ENCODE data around the gene STK17A.

The STK17A gene

GRCh38 chr7:43637114-43637806 lies 54.4 kb downstream of the STK17A start:
- no peak for DNase-seq

GRCh38 chr7:43639858-43640491 lies 57.1 kb downstream of the STK17A start:
- DNase-seq = no peak

GRCh38 chr7:43640679-43641078 lies 57.8 kb downstream of the STK17A start:
- no peak for DNase-seq

GRCh38 chr7:43642897-43643630 lies 60.2 kb downstream of the STK17A start:
- no peak for DNase-seq

- DNase-seq = no peak
These were observed 60.9 kb downstream of the STK17A start for GRCh38 chr7:43643846-43644245.

- DNase-seq = no peak
These were observed 62.9 kb downstream of the STK17A start for GRCh38 chr7:43645699-43646226.

- no peak for DNase-seq
These were observed 63.9 kb downstream of the STK17A start for GRCh38 chr7:43646603-43647338.

GRCh38 chr7:43647339-43647672 lies 64.4 kb downstream of the STK17A start:
- DNase-seq = no peak

- DNase-seq = no peak
These were observed 65.0 kb downstream of the STK17A start for GRCh38 chr7:43647673-43648472.

GRCh38 chr7:43648473-43649406 lies 65.8 kb downstream of the STK17A start:
- peak in 1 of 2 experiments; percentile 57 for DNase-seq

GRCh38 chr7:43649755-43650274 lies 66.9 kb downstream of the STK17A start:
- peak in 1 of 2 experiments; percentile 54 for DNase-seq

GRCh38 chr7:43650457-43651052 lies 67.6 kb downstream of the STK17A start:
- no peak for DNase-seq

- no peak for DNase-seq
These were observed 69.5 kb downstream of the STK17A start for GRCh38 chr7:43652364-43652763.

GRCh38 chr7:43653466-43653865 lies 70.6 kb downstream of the STK17A start:
- no peak for DNase-seq

GRCh38 chr7:43653891-43654504 lies 71.1 kb downstream of the STK17A start:
- no peak for DNase-seq

GRCh38 chr7:43655584-43655983 lies 72.7 kb downstream of the STK17A start:
- DNase-seq = no peak

- DNase-seq = no peak
These were observed 74.1 kb downstream of the STK17A start for GRCh38 chr7:43656997-43657396.

GRCh38 chr7:43658718-43659548 lies 76.0 kb downstream of the STK17A start:
- DNase-seq = no peak

GRCh38 chr7:43659549-43659896 lies 76.6 kb downstream of the STK17A start:
- DNase-seq = no peak
